Spinal cord (tissue), 10 donors: ENCODE measurements around the gene OR56B4. TPM values are rescaled to one million over a fixed set of nuclear protein-coding genes. Genes with fewer than 3 reads are reported as not detected.
A peak's percentile ranks its signal among the peaks of the same experiment; 100 is the strongest.
"Not testable (repeated sequence)": the region's sequence is repeated elsewhere in the genome, so short reads cannot be mapped to it uniquely, and the experiment has no call there.

Experiments used
- DNase-seq, 6 donors: peaks; one replicate each; pipeline versions ENCODE4 v3.0.0 to v3.0.0-alpha.2; 2013 to 2015; ENCODE audit warnings: low spot score in 6 of 6, low read depth in 4 of 6
- H3K27ac ChIP-seq: one replicate; pipeline ENCODE4 v1.5.1; 2013; ENCODE audit warnings: low read depth, low read length, control low read depth
- H3K27me3 ChIP-seq: one replicate; pipeline ENCODE4 v1.6.1; 2013; ENCODE audit warnings: low read length; ENCODE audit not compliant: control insufficient read depth, insufficient read depth
- H3K36me3 ChIP-seq: one replicate; pipeline ENCODE4 v1.6.1; 2013; ENCODE audit warnings: low read length; ENCODE audit not compliant: control insufficient read depth, insufficient read depth
- H3K4me1 ChIP-seq: one replicate; pipeline ENCODE4 v1.6.1; 2013; ENCODE audit warnings: low read length; ENCODE audit not compliant: control insufficient read depth, insufficient read depth
- H3K4me3 ChIP-seq: one replicate; pipeline ENCODE4 v1.5.1; 2013; ENCODE audit warnings: low read depth, low read length, control low read depth
- H3K9me3 ChIP-seq: one replicate; pipeline ENCODE4 v1.6.1; 2013; ENCODE audit warnings: low read length; ENCODE audit not compliant: control insufficient read depth, insufficient read depth
- WGBS: methylation state at CpG from one replicate; pipeline ENCODE4 v1.1.5; 2013; ENCODE audit warnings: missing lambda C conversion rate; ENCODE audit not compliant: insufficient coverage; 5-methylcytosine and 5-hydroxymethylcytosine counted together
- polyA plus RNA-seq, 2 donors: library from polyadenylated mRNA; unstranded; fragments of 120-200 nt; gene quantifications; one replicate each; pipeline ENCODE4 v1.2.1, GENCODE V29; 2013; ENCODE audit not compliant: insufficient read length in 2 of 2
- total RNA-seq, 2 donors: library from RNA; depleted of rRNA in 1 of 2; stranded (reverse); fragments of 120-200 nt in 1 of 2; fragments of >200 nt in 1 of 2; gene quantifications; one replicate each; pipeline versions ENCODE4 v1.2.3 to v1.2.4, GENCODE V29; 2013 to 2014
- donor health status: healthy.

OR56B4 gene
- total and polyA plus RNA-seq, 4 donors: not detected

GRCh38 chr11:6132431-6132830 lies 24.9 kb downstream of the OR56B4 start:
- Histone ChIP-seq H3K9me3 (no peaks in the 10 kb centered on the region), H3K4me1 (no peaks in the 10 kb centered on the region), H3K27me3 (no peaks in the 10 kb centered on the region), H3K4me3 (no peak overlapping the region), H3K36me3 (no peaks in the 10 kb centered on the region), H3K27ac (no peak overlapping the region)
- DNase-seq: no peak
- WGBS: 83% methylated on average over 1 of the region's 1 CpG

GRCh38 chr11:6135936-6136335 lies 28.5 kb downstream of the OR56B4 start:
- DNase-seq, H3K9me3 ChIP-seq, H3K27ac ChIP-seq, H3K4me3 ChIP-seq, H3K36me3 ChIP-seq, H3K27me3 ChIP-seq, H3K4me1 ChIP-seq: not testable (repeated sequence)
- 40% methylated on average over 1 of the region's 2 CpGs for WGBS

- Histone ChIP-seq H3K4me1 (no peaks in the 10 kb centered on the region), H3K36me3 (no peaks in the 10 kb centered on the region), H3K27ac (no peak overlapping the region), H3K9me3 (no peaks in the 10 kb centered on the region), H3K4me3 (no peak overlapping the region), H3K27me3 (no peaks in the 10 kb centered on the region)
- DNase-seq: peak in 1 of 6 donors; percentile 21
These were observed 35.5 kb downstream of the OR56B4 start for GRCh38 chr11:6142936-6143335.

- H3K27me3 ChIP-seq, H3K4me1 ChIP-seq, H3K9me3 ChIP-seq, H3K36me3 ChIP-seq, DNase-seq, H3K4me3 ChIP-seq, H3K27ac ChIP-seq: not testable (repeated sequence)
- 88% methylated on average over 5 of the region's 21 CpGs for WGBS
These were observed 36.3 kb downstream of the OR56B4 start for GRCh38 chr11:6143737-6144136.

GRCh38 chr11:6151117-6151516 lies 43.6 kb downstream of the OR56B4 start:
- Histone ChIP-seq H3K4me1 (no peaks in the 10 kb centered on the region), H3K27me3 (no peaks in the 10 kb centered on the region), H3K36me3 (no peaks in the 10 kb centered on the region), H3K9me3 (no peaks in the 10 kb centered on the region), H3K4me3 (no peak overlapping the region), H3K27ac (no peak overlapping the region)
- WGBS: no CpG with 5 or more reads among the region's 1 CpG
- no peak for DNase-seq

- no peak overlapping the region for H3K4me3 ChIP-seq
- DNase-seq: no peak
These were observed 44.6 kb downstream of the OR56B4 start for GRCh38 chr11:6152126-6152525.

GRCh38 chr11:6156628-6157359 lies 49.3 kb downstream of the OR56B4 start:
- no peaks in the 10 kb centered on the region for H3K36me3 ChIP-seq
- H3K9me3 ChIP-seq: no peaks in the 10 kb centered on the region
- no peaks in the 10 kb centered on the region for H3K27me3 ChIP-seq
- no peak overlapping the region for H3K27ac ChIP-seq
- H3K4me1 ChIP-seq: no peaks in the 10 kb centered on the region
- WGBS: 84% methylated on average over 3 of the region's 7 CpGs
- no peak overlapping the region for H3K4me3 ChIP-seq
- no peak for DNase-seq

More at GRCh38 chr11:6152126-6152525, 44.6 kb downstream of the OR56B4 start:
- Histone ChIP-seq H3K27ac (no peak overlapping the region), H3K36me3 (no peaks in the 10 kb centered on the region), H3K4me1 (no peaks in the 10 kb centered on the region), H3K27me3 (no peaks in the 10 kb centered on the region), H3K9me3 (no peaks in the 10 kb centered on the region)
- WGBS: 89% methylated on average over 2 of the region's 2 CpGs

Other genes starting within 250 kb of the OR56B4 start
- not detected for gene OR52E8, start 250.0 kb upstream of the OR56B4 start, total RNA-seq
- gene OR52E8, start 250.0 kb upstream of the OR56B4 start, polyA plus RNA-seq: not detected
- not detected for gene OR52E4, start 227.1 kb upstream of the OR56B4 start, total RNA-seq
- gene OR52E4, start 227.1 kb upstream of the OR56B4 start, polyA plus RNA-seq: not detected
- not detected for gene OR52E5, start 214.5 kb upstream of the OR56B4 start, total RNA-seq
- gene OR52E5, start 214.5 kb upstream of the OR56B4 start, polyA plus RNA-seq: not detected
- gene OR56A3, start 165.4 kb upstream of the OR56B4 start, total RNA-seq: not detected
- gene OR56A3, start 165.4 kb upstream of the OR56B4 start, polyA plus RNA-seq: not detected
- gene OR56A5, start 139.2 kb upstream of the OR56B4 start, total RNA-seq: not detected
- not detected for gene OR56A5, start 139.2 kb upstream of the OR56B4 start, polyA plus RNA-seq
- not detected for gene OR52L1, start 120.7 kb upstream of the OR56B4 start, total RNA-seq
- not detected for gene OR52L1, start 120.7 kb upstream of the OR56B4 start, polyA plus RNA-seq
- gene OR56A4, start 100.7 kb upstream of the OR56B4 start, total RNA-seq: under 1 TPM in 1 of 2 donors, not detected in 1; 0.06 TPM
- gene OR56A4, start 100.7 kb upstream of the OR56B4 start, polyA plus RNA-seq: under 1 TPM in 1 of 2 donors, not detected in 1; 0.06 TPM
- gene OR56A1, start 76.9 kb upstream of the OR56B4 start, total RNA-seq: under 1 TPM; 0.06 to 0.10 TPM
- gene OR56A1, start 76.9 kb upstream of the OR56B4 start, polyA plus RNA-seq: not detected
- not detected for gene OR52B2, start 62.6 kb downstream of the OR56B4 start, total RNA-seq
- gene OR52B2, start 62.6 kb downstream of the OR56B4 start, polyA plus RNA-seq: not detected
- gene OR52W1, start 91.5 kb downstream of the OR56B4 start, total RNA-seq: not detected
- under 1 TPM; 0.24 TPM for gene OR52W1, start 91.5 kb downstream of the OR56B4 start, polyA plus RNA-seq
- gene C11orf42, start 97.9 kb downstream of the OR56B4 start, total RNA-seq: not detected
- 1 to 10 TPM; 1.2 to 2.0 TPM for gene C11orf42, start 97.9 kb downstream of the OR56B4 start, polyA plus RNA-seq
- gene FHIP1B, start 127.0 kb downstream of the OR56B4 start, total RNA-seq: 10 to 100 TPM; 14.6 to 30.1 TPM
- 10 to 100 TPM; 37.7 to 42.3 TPM for gene FHIP1B, start 127.0 kb downstream of the OR56B4 start, polyA plus RNA-seq
- gene CNGA4, start 131.4 kb downstream of the OR56B4 start, total RNA-seq: under 1 TPM; 0.20 to 0.39 TPM
- gene CNGA4, start 131.4 kb downstream of the OR56B4 start, polyA plus RNA-seq: under 1 TPM; 0.68 to 0.78 TPM
- 1 to 10 TPM; 1.6 to 2.0 TPM for gene CCKBR, start 152.2 kb downstream of the OR56B4 start, total RNA-seq
- 1 to 10 TPM; 4.1 to 4.4 TPM for gene CCKBR, start 152.2 kb downstream of the OR56B4 start, polyA plus RNA-seq
- gene CAVIN3, start 212.8 kb downstream of the OR56B4 start, total RNA-seq: 100 to 1,000 TPM in 1 of 2 donors, 10 to 100 TPM in 1; 19.1 to 107 TPM
- gene CAVIN3, start 212.8 kb downstream of the OR56B4 start, polyA plus RNA-seq: 10 to 100 TPM; 14.3 to 28.8 TPM